HG02884 (cell line): Measurements from ENCODE around the gene HIGD1A.

ENCODE experiments used
- ATAC-seq: cut with Tn5 transposase; IDR thresholded peaks from one replicate; pipeline ENCODE4 v1.9.1; 2021; ENCODE audit warnings: mild to moderate bottlenecking, moderate library complexity; ENCODE audit not compliant: unreplicated experiment

The HIGD1A gene

GRCh38 chr3:42801784-42802183, 2.5 kb downstream of the HIGD1A start:
- ATAC-seq = no peak

GRCh38 chr3:42801048-42801620, 3.2 kb downstream of the HIGD1A start:
- no peak for ATAC-seq

- ATAC-seq = no peak
Measured at GRCh38 chr3:42800251-42800650, 4.0 kb downstream of the HIGD1A start.

GRCh38 chr3:42799376-42799775, 4.9 kb downstream of the HIGD1A start:
- no peak for ATAC-seq

- ATAC-seq = no peak
Measured at GRCh38 chr3:42796332-42796885, 7.9 kb downstream of the HIGD1A start.

- ATAC-seq = no peak
Measured at GRCh38 chr3:42795621-42796181, 8.6 kb downstream of the HIGD1A start.

- no peak for ATAC-seq
Measured at GRCh38 chr3:42790714-42791229, 13.5 kb downstream of the HIGD1A start.

GRCh38 chr3:42786631-42787030, 17.7 kb downstream of the HIGD1A start:
- no peak for ATAC-seq

GRCh38 chr3:42786212-42786611, 18.1 kb downstream of the HIGD1A start:
- no peak for ATAC-seq

- no peak for ATAC-seq
Measured at GRCh38 chr3:42780892-42781700, 23.2 kb downstream of the HIGD1A start.

- no peak for ATAC-seq
Measured at GRCh38 chr3:42780398-42780797, 23.9 kb downstream of the HIGD1A start.

- no peak for ATAC-seq
Measured at GRCh38 chr3:42778644-42779043, 25.6 kb downstream of the HIGD1A start.

GRCh38 chr3:42773409-42773751, 30.9 kb downstream of the HIGD1A start:
- peak; percentile 17 for ATAC-seq

GRCh38 chr3:42772670-42773408, 31.5 kb downstream of the HIGD1A start, which contains the start of gene CCDC13:
CCDC13 (minus strand) TSS chr3:42773253; CDS start chr3:42758345, 14,908 bp downstream.
- peak; percentile 98 for ATAC-seq

- no peak for ATAC-seq
Measured at GRCh38 chr3:42771271-42771670, 33.0 kb downstream of the HIGD1A start.

- ATAC-seq = no peak
Measured at GRCh38 chr3:42769477-42770131, 34.7 kb downstream of the HIGD1A start.

GRCh38 chr3:42764561-42765295, 39.6 kb downstream of the HIGD1A start:
- ATAC-seq = no peak

GRCh38 chr3:42764115-42764514, 40.2 kb downstream of the HIGD1A start:
- ATAC-seq = no peak

- ATAC-seq = no peak
Measured at GRCh38 chr3:42763021-42763420, 41.3 kb downstream of the HIGD1A start.
